AG09309 (cell line): ENCODE results near the gene C17orf58.

Experiments used
- DNase-seq: peaks from one replicate; pipeline ENCODE4 v3.0.0-alpha.2; 2010; ENCODE audit warnings: low read depth
- H3K4me3 ChIP-seq: 2 replicates; pipeline ENCODE4 v1.5.1; 2011; ENCODE audit warnings: mild to moderate bottlenecking, low read depth, low read length, moderate library complexity; ENCODE audit not compliant: control insufficient read depth
- CTCF ChIP-seq: IDR thresholded peaks from 2 replicates; pipeline ENCODE4 v1.5.1; 2011; ENCODE audit warnings: mild to moderate bottlenecking, low read depth, low read length, inconsistent platforms; ENCODE audit not compliant: insufficient read depth, control insufficient read depth; ENCODE audit errors: missing control alignments

Gene C17orf58

DNA sequence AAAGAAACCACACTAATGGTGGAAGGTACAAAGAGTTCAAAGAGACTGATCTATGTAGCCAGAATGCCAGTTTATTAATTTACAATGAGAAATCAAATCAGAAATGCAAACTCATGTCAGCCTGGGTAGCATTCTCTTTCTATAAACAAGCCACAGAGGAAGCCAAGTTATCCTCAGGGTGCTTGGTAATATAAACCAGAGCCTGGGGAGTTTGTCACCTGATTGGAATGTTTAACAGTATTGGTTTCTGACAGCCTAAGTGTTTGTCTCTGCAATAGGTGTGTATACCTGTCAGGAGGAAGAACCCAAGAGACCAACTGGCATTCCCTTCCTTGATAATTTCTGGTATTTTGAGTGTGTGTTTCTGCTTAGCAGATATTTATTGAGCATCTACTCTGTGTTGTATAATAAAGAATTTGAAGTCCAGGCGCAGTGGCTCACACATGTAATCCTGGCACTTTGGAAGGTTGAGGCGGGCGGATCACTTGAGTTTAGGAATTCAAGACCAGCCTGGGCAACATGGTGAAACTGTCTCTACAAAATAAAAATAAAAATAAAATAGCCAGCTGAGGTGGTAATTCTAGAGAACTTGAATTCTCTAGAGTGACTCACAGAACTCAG lies 3.1 kb upstream of the C17orf58 start:
- TF ChIP-seq CTCF = no peak
- no peak overlapping the region for H3K4me3 ChIP-seq
- DNase-seq = no peak

DNA sequence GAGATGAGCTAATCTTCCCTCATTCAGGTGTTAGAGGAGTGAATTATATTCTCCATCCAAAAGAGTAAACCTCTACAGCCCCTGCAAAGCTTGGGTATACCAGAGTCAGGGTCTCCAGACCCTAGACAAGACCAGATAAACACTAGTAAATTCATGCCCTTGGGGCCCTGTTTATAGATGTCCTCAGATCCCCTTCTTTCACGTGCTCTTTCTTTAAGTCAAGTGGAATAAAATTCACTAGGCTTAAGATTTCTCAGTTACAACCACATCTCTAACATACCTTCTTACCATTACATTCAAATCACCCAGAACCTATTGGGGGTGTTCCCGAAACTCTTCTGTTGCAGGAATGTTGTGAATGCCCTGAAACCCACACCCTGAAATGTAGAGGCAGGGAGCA lies 2.2 kb upstream of the C17orf58 start:
- H3K4me3 ChIP-seq = no peak overlapping the region
- no peak for TF ChIP-seq CTCF
- DNase-seq = no peak

- TF ChIP-seq CTCF = no peak
- no peak for DNase-seq
Measured at GRCh38 chr17:67995570-67996263, 552 bp downstream of the C17orf58 start.

DNA sequence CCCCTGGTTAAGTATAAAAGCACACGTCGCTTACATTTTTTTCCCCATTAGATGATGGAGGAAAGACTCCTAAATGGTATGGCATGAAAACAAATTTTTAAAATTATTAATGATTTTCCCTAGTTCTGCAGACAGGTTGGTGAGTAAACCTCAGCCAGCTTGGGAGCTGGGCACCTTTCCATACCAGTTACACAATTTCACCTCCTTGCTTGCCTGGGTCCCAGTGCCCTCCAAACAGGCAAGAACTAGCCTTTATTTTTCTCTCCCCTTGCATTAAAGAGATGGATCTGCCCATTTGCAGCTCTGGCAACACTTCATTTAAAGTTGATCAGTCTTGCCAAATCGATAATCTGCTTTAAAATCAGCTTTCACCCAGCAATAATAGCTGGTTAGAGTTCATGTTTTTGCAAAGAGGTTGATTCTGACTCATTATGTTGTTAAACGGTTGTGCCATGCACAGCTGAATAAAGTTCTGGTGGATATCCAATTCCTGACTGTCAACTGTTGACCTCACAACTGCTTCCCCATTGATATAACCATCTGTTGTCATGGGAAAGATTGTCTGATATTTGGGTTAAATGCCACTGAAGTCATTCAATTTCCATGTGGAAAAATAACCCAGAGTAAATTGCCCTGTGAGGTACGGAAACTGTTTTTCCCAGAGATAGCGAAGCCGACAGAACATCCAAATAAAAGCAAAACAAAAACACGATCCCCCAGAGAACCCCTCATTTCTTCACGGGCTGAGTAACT lies 1.3 kb downstream of the C17orf58 start:
- peak overlapping the region; percentile 46 for H3K4me3 ChIP-seq

More at GRCh38 chr17:67995570-67996263, 552 bp downstream of the C17orf58 start:
- peak overlapping the region; percentile 46 for H3K4me3 ChIP-seq

DNA sequence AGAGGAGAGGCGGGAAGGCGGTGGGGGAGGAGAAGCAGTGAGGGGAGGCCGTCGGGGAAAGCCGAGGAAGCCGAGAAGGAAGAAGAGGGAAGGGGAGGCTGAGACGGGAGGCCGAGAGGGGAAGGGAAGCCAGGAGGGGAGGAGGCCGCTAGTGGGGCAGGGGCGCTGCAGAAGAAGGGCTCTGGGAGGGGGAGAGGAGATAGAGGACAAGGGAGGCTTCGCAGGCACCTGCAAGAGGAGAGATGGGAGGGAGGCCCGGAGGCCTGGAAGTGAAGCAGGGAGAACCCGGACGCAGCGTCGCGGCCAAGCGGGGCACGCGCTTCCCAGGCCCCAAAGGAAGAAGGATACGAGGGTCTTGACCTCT lies 2.3 kb downstream of the C17orf58 start:
- TF ChIP-seq CTCF = no peak
- H3K4me3 ChIP-seq = peak overlapping the region; percentile 85
- DNase-seq = no peak

More for the DNA sequence above, 1.3 kb downstream of the C17orf58 start:
- no peak for TF ChIP-seq CTCF
- DNase-seq = no peak

GRCh38 chr17:67993153-67993997 lies 2.9 kb downstream of the C17orf58 start:
- H3K4me3 ChIP-seq = peak overlapping the region; percentile 85
- no peak for DNase-seq
- peak; percentile 4 for TF ChIP-seq CTCF
